H1 (cell line): ENCODE data around the gene MAPK8. TPM values are rescaled to one million over a fixed set of nuclear protein-coding genes. Genes with fewer than 3 reads are reported as not detected.

ENCODE experiments used
- CTCF ChIP-seq, 3 experiments: IDR thresholded peaks; 1 replicate in 2 of 3; 2 replicates in 1 of 3; pipeline versions ENCODE4 v1.5.1 to v1.6.1; 2011; ENCODE audit warnings: low read length in 3 of 3, mild to moderate bottlenecking in 3 of 3, inconsistent platforms in 2 of 3, low read depth in 1 of 3, moderate library complexity in 1 of 3; ENCODE audit not compliant: insufficient read depth in 1 of 3; ENCODE audit errors: control extremely low read depth in 1 of 3
- RAD21 ChIP-seq, 2 experiments: IDR thresholded peaks in 1 of 2; conservative IDR thresholded peaks in 1 of 2; 2 replicates each; pipeline ENCODE4 v1.6.1; 2011; ENCODE audit warnings: low read depth in 2 of 2, low read length in 2 of 2, improper control_type of control experiment in 1 of 2, inconsistent platforms in 1 of 2, mild to moderate bottlenecking in 1 of 2, moderate library complexity in 1 of 2
- TAF7 ChIP-seq: optimal IDR thresholded peaks from 2 replicates; pipeline ENCODE3; 2011; ENCODE audit warnings: low read depth, mild to moderate bottlenecking, inconsistent platforms, low read length, moderate library complexity, borderline replicate concordance
- polyA plus RNA-seq, 7 experiments: library from polyadenylated mRNA; depleted of rRNA in 3 of 7; stranded (reverse) in 5 of 7; unstranded in 2 of 7; fragments of >200 nt in 5 of 7; fragments of 200-250 nt in 2 of 7; gene quantifications; 1 replicate in 5 of 7; 2 replicates in 1 of 7; 4 replicates in 1 of 7; pipeline versions ENCODE4 v1.2.1 to v1.2.3, GENCODE V29; 2011 to 2013; ENCODE audit warnings: missing spikeins in 2 of 7, mixed read lengths in 2 of 7
- total RNA-seq: library from RNA; stranded (reverse); fragmentation: NEBNext Ultra II Directional; extraction: Animal tissue kit (Norgen Biotek cat#: 25700); gene quantifications from 2 replicates; pipeline ENCODE4 v1.2.1, GENCODE V29; 2021

Gene MAPK8
- total and polyA plus RNA-seq, 2 of the 8 experiments (the other 6 are each of a cell fraction or from before 2014, with no cell fraction given) = 23.3 to 71.3 TPM

- no peak for TF ChIP-seq TAF7
- TF ChIP-seq CTCF (IDR thresholded peaks at IDR 0.05; ENCODE audit: control extremely low read depth in 1 of 3, insufficient read depth in 1 of 3, low read depth in 1 of 3, low read length in 3 of 3) = no peak
- TF ChIP-seq RAD21 (IDR thresholded peaks at IDR 0.05 in 1 of 2, conservative IDR thresholded peaks at IDR 0.05 in 1 of 2; ENCODE audit: low read depth in 2 of 2, low read length in 2 of 2) = no peak
Measured at GRCh38 chr10:48307711-48308018, 1.2 kb downstream of the MAPK8 start (continued).
